GM23338 (cell line): Measurements from ENCODE around the gene SSBP2.

Experiments used
- CREB1 ChIP-seq: fragments of 250-450 bp; sonication (Bioruptor Pico); IDR thresholded peaks from 2 replicates; pipeline ENCODE4 v1.5.0; 2020; ENCODE audit warnings: low read depth, mild to moderate bottlenecking, moderate library complexity
- CTCF ChIP-seq, 2 experiments: fragments of 200-600 bp in 1 of 2; sonication (generic) in 1 of 2; conservative IDR thresholded peaks; 2 replicates each; pipeline versions ENCODE4 v1.5.1 to v1.6.1; 2016 to 2017; ENCODE audit warnings: antibody characterized with exemption in 2 of 2, low read depth in 2 of 2, mild to moderate bottlenecking in 2 of 2, moderate library complexity in 1 of 2
- EZH2phosphoT487 ChIP-seq: fragments of 200-600 bp; sonication (generic); IDR thresholded peaks from one replicate; pipeline ENCODE4 v1.8.1; 2018; ENCODE audit warnings: antibody characterized with exemption; ENCODE audit not compliant: unreplicated experiment
- JUNB ChIP-seq: IDR thresholded peaks from one replicate; pipeline ENCODE4 v1.6.1; 2016; ENCODE audit warnings: antibody characterized with exemption; ENCODE audit not compliant: unreplicated experiment
- POLR2AphosphoS5 ChIP-seq: IDR thresholded peaks from 2 replicates; pipeline ENCODE4 v1.6.1; 2016; ENCODE audit warnings: antibody characterized with exemption, low read depth
- REST ChIP-seq: IDR thresholded peaks from one replicate; pipeline ENCODE4 v1.6.1; 2018; ENCODE audit warnings: antibody characterized with exemption; ENCODE audit not compliant: unreplicated experiment
- STAT1 ChIP-seq: IDR thresholded peaks from one replicate; pipeline ENCODE4 v1.6.1; 2016; ENCODE audit warnings: antibody characterized with exemption; ENCODE audit not compliant: unreplicated experiment
- ZNF331 ChIP-seq: fragments of 250-450 bp; sonication (Bioruptor Pico); IDR thresholded peaks from 2 replicates; pipeline ENCODE4 v1.5.0; 2020; ENCODE audit warnings: low read depth, mild to moderate bottlenecking, moderate library complexity
- ZNF462 ChIP-seq: fragments of 250-450 bp; sonication (Bioruptor Pico); IDR thresholded peaks from 2 replicates; pipeline ENCODE4 v1.5.0; 2020; ENCODE audit warnings: mild to moderate bottlenecking, moderate library complexity

- TF ChIP-seq CTCF (conservative IDR thresholded peaks at IDR 0.05; ENCODE audit: low read depth in 2 of 2) (no peak), REST (no peak), STAT1 (no peak), CREB1 (CRISPR knock-in tag) (no peak), ZNF462 (CRISPR knock-in tag) (no peak), ZNF331 (CRISPR knock-in tag) (no peak), POLR2AphosphoS5 (no peak), EZH2phosphoT487 (no peak), JUNB (no peak)
These were observed 17.0 kb upstream of the SSBP2 start for GRCh38 chr5:81767938-81768337.
